WTC11 (cell line): ENCODE data around the gene BCL11B.

ENCODE experiments used
- NFYB ChIP-seq: sonication (generic); formaldehyde crosslinking; conservative IDR thresholded peaks from 2 replicates; pipeline ENCODE4 v1.8.0; 2022; ENCODE audit warnings: low read depth, missing genetic modification reagents
- TF ChIP-seq, protein P1 (sequence below): sonication (generic); formaldehyde crosslinking; IDR thresholded peaks from 2 replicates; pipeline ENCODE4 v1.8.0; 2022; ENCODE audit warnings: mild to moderate bottlenecking, missing genetic modification reagents

DNA sequence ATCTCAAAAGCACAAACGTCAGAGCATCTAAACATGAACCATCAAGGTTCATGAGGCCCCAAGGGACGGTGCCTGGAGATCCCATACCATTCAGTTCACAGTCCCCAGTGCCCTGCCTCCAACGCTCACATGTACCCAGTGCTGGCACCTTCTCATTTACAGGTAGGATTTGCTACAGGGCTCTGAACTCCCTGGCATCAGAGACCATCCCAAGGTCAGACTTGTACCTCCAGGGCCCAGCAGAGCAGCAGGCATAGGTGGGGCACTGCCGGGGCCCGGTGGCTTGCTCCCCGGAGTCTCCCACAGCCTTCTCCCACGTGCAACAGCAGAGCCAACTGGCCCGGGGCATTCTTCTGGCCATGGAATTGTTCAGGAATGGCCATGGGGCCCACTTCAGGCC is 114.8 kb downstream of the BCL11B start:
- TF ChIP-seq NFYB (CRISPR knock-in tag), result no peak
- TF ChIP-seq, protein P1, sequence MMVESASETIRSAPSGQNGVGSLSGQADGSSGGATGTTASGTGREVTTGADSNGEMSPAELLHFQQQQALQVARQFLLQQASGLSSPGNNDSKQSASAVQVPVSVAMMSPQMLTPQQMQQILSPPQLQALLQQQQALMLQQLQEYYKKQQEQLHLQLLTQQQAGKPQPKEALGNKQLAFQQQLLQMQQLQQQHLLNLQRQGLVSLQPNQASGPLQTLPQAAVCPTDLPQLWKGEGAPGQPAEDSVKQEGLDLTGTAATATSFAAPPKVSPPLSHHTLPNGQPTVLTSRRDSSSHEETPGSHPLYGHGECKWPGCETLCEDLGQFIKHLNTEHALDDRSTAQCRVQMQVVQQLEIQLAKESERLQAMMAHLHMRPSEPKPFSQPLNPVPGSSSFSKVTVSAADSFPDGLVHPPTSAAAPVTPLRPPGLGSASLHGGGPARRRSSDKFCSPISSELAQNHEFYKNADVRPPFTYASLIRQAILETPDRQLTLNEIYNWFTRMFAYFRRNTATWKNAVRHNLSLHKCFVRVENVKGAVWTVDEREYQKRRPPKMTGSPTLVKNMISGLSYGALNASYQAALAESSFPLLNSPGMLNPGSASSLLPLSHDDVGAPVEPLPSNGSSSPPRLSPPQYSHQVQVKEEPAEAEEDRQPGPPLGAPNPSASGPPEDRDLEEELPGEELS (CRISPR knock-in tag), result no peak
